ENCODE results near the gene ZFYVE19.
"Not testable (repeated sequence)": the region's sequence is repeated elsewhere in the genome, so short reads cannot be mapped to it uniquely, and the experiment has no call there.

ZFYVE19 gene

DNA sequence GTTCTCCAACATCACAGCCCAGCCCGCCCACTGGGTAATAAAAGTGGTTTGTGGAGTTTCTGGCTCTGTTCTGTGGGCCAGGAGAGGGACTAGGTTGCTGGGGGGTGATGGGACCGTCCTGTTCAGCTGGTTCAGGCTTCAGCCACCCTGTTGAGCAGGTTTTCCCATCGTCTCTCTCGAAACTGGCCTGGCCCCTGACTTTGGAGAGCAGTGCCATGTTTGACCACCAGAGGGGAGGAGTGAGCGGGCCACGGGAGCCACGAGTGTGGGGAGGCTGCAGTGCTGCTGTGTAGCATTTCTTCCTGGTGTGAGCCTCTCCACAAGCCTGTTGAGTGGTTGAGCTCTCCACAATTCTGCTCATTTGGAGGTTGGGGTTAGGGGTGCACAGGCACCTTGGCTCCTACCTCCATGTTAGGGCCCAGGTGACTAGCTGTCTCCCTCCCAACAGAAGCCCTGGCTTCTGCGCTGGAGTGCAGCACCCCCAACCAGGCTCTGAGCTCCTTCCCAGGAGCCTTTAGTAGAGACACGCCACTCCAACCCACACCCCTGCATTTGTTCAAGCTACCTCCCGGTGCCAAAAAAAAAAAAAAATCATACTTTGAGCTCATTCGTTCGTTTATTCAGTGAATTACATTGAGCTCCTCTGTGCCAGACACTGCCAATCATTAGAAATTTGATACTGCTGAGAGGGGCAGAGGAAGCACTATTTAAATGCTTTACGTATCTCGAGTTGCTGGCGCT lies 50.9 kb downstream of the ZFYVE19 start:
- H3K4me3 ChIP-seq (ENCODE audit: low read depth in 1 of 5, low read length in 5 of 5) = no peak overlapping the region
- peaks cover 0 to 11% (median 2%) of the 10 kb centered on the region in 5 donors for H3K27me3 ChIP-seq (ENCODE audit: control insufficient read depth in 5 of 5, insufficient read depth in 4 of 5, low read length in 5 of 5)
- H3K4me1 ChIP-seq (ENCODE audit: control insufficient read depth in 5 of 5, insufficient read depth in 5 of 5, low read length in 5 of 5) = peaks cover 0 to 6% (median 2%) of the 10 kb centered on the region in 5 donors
- no peaks in the 10 kb centered on the region for H3K9me3 ChIP-seq (ENCODE audit: control insufficient read depth in 5 of 5, low read length in 5 of 5)
- H3K27ac ChIP-seq (ENCODE audit: low read depth, low read length) = no peak overlapping the region
- no peak overlapping the region for H3K9ac ChIP-seq (ENCODE audit: low read length in 5 of 5)
- H3K36me3 ChIP-seq (ENCODE audit: control insufficient read depth in 5 of 5, insufficient read depth in 5 of 5, low read length in 5 of 5) = no peaks in the 10 kb centered on the region

DNA sequence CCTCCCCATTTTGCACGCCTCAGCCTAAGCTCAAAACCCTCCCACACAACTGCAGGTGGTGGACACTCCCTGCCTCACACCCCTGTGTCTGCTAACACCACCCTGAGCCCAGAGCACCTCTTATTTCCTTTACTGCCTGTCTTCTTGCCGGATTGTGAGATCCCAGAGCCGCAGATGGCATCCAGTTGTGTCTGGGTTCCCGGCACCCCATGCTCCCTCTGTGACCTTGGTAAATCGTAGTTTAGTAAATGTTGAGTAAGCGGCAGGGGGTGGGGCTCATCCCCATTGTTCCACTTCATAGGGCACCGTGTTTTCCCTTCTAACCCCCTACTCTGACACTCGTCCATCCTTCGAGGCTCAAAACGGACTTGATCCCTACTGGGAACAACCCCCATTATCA lies 51.8 kb downstream of the ZFYVE19 start:
- H3K27me3 ChIP-seq (ENCODE audit: control insufficient read depth in 5 of 5, insufficient read depth in 4 of 5, low read length in 5 of 5) = peaks cover 0 to 11% (median 4%) of the 10 kb centered on the region in 5 donors
- no peak overlapping the region for H3K27ac ChIP-seq (ENCODE audit: low read depth, low read length)
- no peak overlapping the region for H3K9ac ChIP-seq (ENCODE audit: low read length in 5 of 5)
- no peaks in the 10 kb centered on the region for H3K36me3 ChIP-seq (ENCODE audit: control insufficient read depth in 5 of 5, insufficient read depth in 5 of 5, low read length in 5 of 5)
- H3K9me3 ChIP-seq (ENCODE audit: control insufficient read depth in 5 of 5, low read length in 5 of 5) = no peaks in the 10 kb centered on the region
- H3K4me1 ChIP-seq (ENCODE audit: control insufficient read depth in 5 of 5, insufficient read depth in 5 of 5, low read length in 5 of 5) = peaks cover 0 to 6% (median 2%) of the 10 kb centered on the region in 5 donors
- H3K4me3 ChIP-seq (ENCODE audit: low read depth in 1 of 5, low read length in 5 of 5) = no peak overlapping the region

DNA sequence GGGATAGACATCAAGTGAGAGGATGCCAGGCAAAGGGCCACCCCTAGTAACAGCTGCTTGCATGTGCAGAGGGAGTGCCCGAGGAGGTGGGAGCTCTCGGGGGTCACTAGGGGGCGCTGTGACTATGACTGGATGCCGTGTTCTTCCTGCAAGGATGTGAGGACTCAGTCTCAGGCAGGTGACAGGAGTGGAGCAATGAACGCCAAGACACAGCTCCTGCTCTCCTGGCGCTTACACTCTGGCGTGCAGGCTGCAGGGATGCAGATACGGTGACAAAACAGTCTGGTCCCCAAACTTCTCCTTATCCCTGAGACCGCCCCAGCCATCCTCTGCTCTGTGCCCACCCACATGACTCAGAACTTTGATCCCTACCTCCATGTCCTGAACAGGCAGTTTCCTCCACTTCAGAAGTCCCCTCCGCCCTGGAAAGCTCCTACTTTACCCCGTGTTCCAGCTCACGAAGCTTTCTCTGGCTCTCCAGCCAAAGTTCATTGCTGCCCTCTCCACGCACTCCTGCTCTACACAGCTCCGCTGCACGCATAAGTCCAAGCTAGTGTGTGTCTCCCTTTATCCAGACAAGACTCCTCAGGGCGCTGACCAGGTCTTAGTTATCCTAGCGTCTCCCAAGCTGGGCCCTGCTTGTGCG lies 52.4 kb downstream of the ZFYVE19 start:
- Histone ChIP-seq H3K9ac (ENCODE audit: low read length in 5 of 5) (no peak overlapping the region), H3K9me3 (ENCODE audit: control insufficient read depth in 5 of 5, low read length in 5 of 5) (no peaks in the 10 kb centered on the region), H3K27ac (ENCODE audit: low read depth, low read length) (no peak overlapping the region), H3K36me3 (ENCODE audit: control insufficient read depth in 5 of 5, insufficient read depth in 5 of 5, low read length in 5 of 5) (no peaks in the 10 kb centered on the region), H3K27me3 (ENCODE audit: control insufficient read depth in 5 of 5, insufficient read depth in 4 of 5, low read length in 5 of 5) (peaks cover 0 to 15% (median 7%) of the 10 kb centered on the region in 5 donors), H3K4me3 (ENCODE audit: low read depth in 1 of 5, low read length in 5 of 5) (no peak overlapping the region), H3K4me1 (ENCODE audit: control insufficient read depth in 5 of 5, insufficient read depth in 5 of 5, low read length in 5 of 5) (peaks cover 0 to 6% (median 2%) of the 10 kb centered on the region in 5 donors)

DNA sequence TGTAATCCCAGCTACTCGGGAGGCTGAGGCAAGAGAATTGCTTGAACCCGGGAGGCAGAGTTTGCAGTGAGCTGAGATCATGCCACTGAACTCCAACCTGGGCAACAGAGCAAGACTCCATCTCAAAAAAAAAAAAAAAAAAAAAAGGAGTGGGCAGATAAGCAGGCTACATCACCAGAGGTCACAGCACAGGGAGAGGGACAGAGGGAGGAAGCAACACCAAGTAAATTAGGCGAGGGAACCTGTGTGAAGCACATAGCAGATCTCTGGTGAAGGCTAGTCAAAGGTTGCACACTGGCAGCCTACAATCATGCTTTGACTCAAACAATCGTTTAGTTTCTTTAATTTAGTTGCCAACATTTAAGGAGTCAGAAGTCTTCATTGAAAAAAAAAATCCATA lies 54.3 kb downstream of the ZFYVE19 start:
- H3K27me3 ChIP-seq (ENCODE audit: control insufficient read depth in 5 of 5, insufficient read depth in 4 of 5, low read length in 5 of 5) = peaks cover 0 to 19% (median 7%) of the 10 kb centered on the region in 5 donors
- H3K27ac ChIP-seq (ENCODE audit: low read depth, low read length); H3K36me3 ChIP-seq (ENCODE audit: control insufficient read depth in 5 of 5, insufficient read depth in 5 of 5, low read length in 5 of 5); H3K4me3 ChIP-seq (ENCODE audit: low read depth in 1 of 5, low read length in 5 of 5); H3K9ac ChIP-seq (ENCODE audit: low read length in 5 of 5); H3K4me1 ChIP-seq (ENCODE audit: control insufficient read depth in 5 of 5, insufficient read depth in 5 of 5, low read length in 5 of 5); H3K9me3 ChIP-seq (ENCODE audit: control insufficient read depth in 5 of 5, low read length in 5 of 5): not testable (repeated sequence)

DNA sequence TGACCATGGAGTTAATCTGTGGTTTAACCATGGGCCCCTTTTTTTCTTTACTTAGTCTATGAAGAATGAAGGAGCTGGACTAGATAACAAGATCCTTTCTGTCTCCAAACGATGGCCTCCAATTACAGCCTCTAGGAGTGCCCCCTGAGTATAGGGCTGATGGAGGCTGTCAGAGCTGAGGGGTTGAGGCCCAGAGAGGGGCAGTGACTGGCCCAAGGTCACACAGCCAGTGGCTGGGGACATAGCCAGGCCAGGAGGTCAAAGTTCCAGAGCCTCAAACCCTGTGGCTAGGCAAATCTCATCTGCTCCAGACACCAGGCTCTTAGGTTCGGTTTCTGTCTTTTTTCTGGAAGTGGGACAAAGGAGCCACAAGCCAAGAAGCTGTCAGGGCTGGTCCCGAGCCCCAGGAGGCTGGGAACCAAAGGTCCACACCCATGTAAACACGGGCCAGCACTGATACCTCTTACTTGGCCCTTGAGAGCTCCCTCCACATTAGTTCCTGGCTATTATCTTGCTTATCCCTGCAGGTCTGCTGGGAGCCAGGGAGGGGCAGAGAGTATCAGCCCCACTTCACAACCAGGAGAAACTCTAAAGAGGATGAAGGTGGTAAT lies 56.9 kb downstream of the ZFYVE19 start:
- Histone ChIP-seq H3K9ac (ENCODE audit: low read length in 5 of 5) (no peak overlapping the region), H3K27ac (ENCODE audit: low read depth, low read length) (no peak overlapping the region)

More for the DNA sequence above, 56.9 kb downstream of the ZFYVE19 start:
- H3K9me3 ChIP-seq (ENCODE audit: control insufficient read depth in 5 of 5, low read length in 5 of 5) = no peaks in the 10 kb centered on the region
- H3K27me3 ChIP-seq (ENCODE audit: control insufficient read depth in 5 of 5, insufficient read depth in 4 of 5, low read length in 5 of 5) = peaks cover 0 to 17% (median 7%) of the 10 kb centered on the region in 5 donors
- no peak overlapping the region for H3K4me3 ChIP-seq (ENCODE audit: low read depth in 1 of 5, low read length in 5 of 5)
- no peaks in the 10 kb centered on the region for H3K36me3 ChIP-seq (ENCODE audit: control insufficient read depth in 5 of 5, insufficient read depth in 5 of 5, low read length in 5 of 5)
- H3K4me1 ChIP-seq (ENCODE audit: control insufficient read depth in 5 of 5, insufficient read depth in 5 of 5, low read length in 5 of 5) = no peaks in the 10 kb centered on the region
